Colonic mucosa (tissue), 4 donors: Measurements from ENCODE around the gene BCLAF1. TPM values are rescaled to one million over a fixed set of nuclear protein-coding genes. Genes with fewer than 3 reads are reported as not detected.

Experiments
- DNase-seq: peaks from one replicate; pipeline ENCODE4 v3.0.0-alpha.2; 2020
- H3K27ac ChIP-seq: fragments of 200-600 bp; one replicate; pipeline ENCODE4 v1.8.0; 2021
- H3K27me3 ChIP-seq: fragments of 200-600 bp; one replicate; pipeline ENCODE4 v1.8.0; 2021
- H3K36me3 ChIP-seq: fragments of 200-600 bp; one replicate; pipeline ENCODE4 v1.8.0; 2021
- H3K4me1 ChIP-seq: fragments of 200-600 bp; one replicate; pipeline ENCODE4 v1.8.0; 2021; ENCODE audit warnings: mild to moderate bottlenecking
- H3K4me3 ChIP-seq: fragments of 200-600 bp; one replicate; pipeline ENCODE4 v1.8.0; 2021
- H3K9ac ChIP-seq, 2 donors: one replicate each; pipeline ENCODE4 v1.7.0; 2013; ENCODE audit warnings: control low read depth in 2 of 2, low read depth in 2 of 2, low read length in 2 of 2
- H3K9me3 ChIP-seq: fragments of 200-600 bp; one replicate; pipeline ENCODE4 v1.8.0; 2021
- CTCF ChIP-seq: fragments of 200-600 bp; IDR thresholded peaks from one replicate; pipeline ENCODE4 v1.8.0; 2022; ENCODE audit warnings: antibody characterized with exemption, mild to moderate bottlenecking
- intact Hi-C: fragments of 100-400 bp; cut with DNase I; formaldehyde crosslinking; loops from one replicate; pipeline ENCODE4 v1.14.1; 2022
- total RNA-seq, 2 donors: library from RNA; stranded (reverse); fragmentation: NEBNext Ultra II Directional in 1 of 2; extraction: Animal tissue kit (Norgen Biotek cat#: 25700) in 1 of 2; gene quantifications; one replicate each; pipeline ENCODE4 v1.2.1, GENCODE V29; 2021
- donor health status: healthy.
- donor health status: DM: no; HTN: no; CAD: no.
- donor health status: DM: no; HTN: no; CAD: no.

Gene BCLAF1
- total RNA-seq, 2 donors from 2014 or later, result 127 to 143 TPM

DNA sequence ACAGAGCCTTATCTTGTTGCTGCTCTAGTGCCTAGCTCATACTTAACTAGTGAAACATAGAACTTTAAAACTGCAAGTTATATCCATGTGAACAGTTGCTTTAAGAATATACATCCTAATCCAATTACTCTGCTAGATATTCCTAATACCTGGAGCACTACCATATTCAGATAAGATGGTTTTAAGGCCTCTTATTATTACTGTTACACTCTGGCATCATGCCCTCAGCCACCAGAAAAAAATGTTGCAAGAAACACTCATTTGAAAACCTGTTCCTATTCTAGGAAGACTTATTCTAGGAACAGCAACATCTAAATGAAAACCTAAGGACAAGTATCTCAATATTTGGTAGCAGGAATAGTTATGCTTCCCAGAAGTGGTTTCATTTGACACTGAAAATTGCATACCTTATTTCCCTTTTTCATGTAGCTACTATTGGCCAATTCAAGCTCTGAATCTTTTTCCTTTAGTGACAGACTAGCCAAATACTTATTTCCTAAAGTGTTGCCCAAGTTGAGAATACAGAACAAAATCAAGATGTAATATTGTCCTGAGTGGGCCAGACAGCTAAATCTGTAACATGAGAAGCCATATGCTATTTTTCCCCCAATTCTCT lies 34.7 kb downstream of the BCLAF1 start:
- Histone ChIP-seq H3K4me1 (no peaks in the 10 kb centered on the region), H3K36me3 (peaks cover 3% of the 10 kb centered on the region), H3K27ac (no peak overlapping the region), H3K27me3 (no peaks in the 10 kb centered on the region), H3K4me3 (no peak overlapping the region), H3K9ac (no peak overlapping the region), H3K9me3 (no peaks in the 10 kb centered on the region)
- DNase-seq, result no peak
- TF ChIP-seq CTCF, result no peak
- intact Hi-C loops, result no loop called here

- Histone ChIP-seq H3K4me1 (no peaks in the 10 kb centered on the region), H3K9ac (no peak overlapping the region), H3K4me3 (no peak overlapping the region), H3K27ac (no peak overlapping the region), H3K27me3 (no peaks in the 10 kb centered on the region), H3K9me3 (no peaks in the 10 kb centered on the region), H3K36me3 (peaks cover 3% of the 10 kb centered on the region)
- intact Hi-C loops, result no loop called here
- no peak for DNase-seq
- no peak for TF ChIP-seq CTCF
Observed at GRCh38 chr6:136253734-136254133, 35.9 kb downstream of the BCLAF1 start.

GRCh38 chr6:136252441-136252840 lies 37.2 kb downstream of the BCLAF1 start:
- Histone ChIP-seq H3K9ac (no peak overlapping the region), H3K4me3 (no peak overlapping the region), H3K36me3 (no peaks in the 10 kb centered on the region), H3K4me1 (no peaks in the 10 kb centered on the region), H3K27ac (no peak overlapping the region), H3K9me3 (no peaks in the 10 kb centered on the region), H3K27me3 (no peaks in the 10 kb centered on the region)
- intact Hi-C loops, result no loop called here
- TF ChIP-seq CTCF, result no peak
- no peak for DNase-seq

DNA sequence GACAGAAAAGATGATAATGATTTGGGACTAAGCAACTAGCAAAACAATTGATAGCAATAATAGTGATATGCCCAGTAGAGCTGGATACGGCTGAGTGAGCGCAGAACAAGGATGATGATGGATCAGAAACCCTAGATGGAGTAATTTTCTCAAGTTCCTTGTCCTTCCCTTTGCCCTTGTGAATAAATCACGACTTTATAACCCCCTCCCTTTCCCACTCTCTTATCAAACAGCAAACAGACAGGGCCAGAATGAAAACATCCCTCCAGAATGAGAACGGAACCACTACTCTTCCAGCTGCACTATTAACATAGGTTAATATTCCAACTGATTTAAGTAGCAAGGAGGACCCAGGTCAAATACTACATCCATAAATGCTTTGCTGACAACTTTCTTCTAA lies 38.3 kb downstream of the BCLAF1 start:
- intact Hi-C loops, result no loop called here
- DNase-seq, result no peak
- H3K4me3 ChIP-seq, result peak overlapping the region; percentile 81

GRCh38 chr6:136250686-136251008 lies 39.0 kb downstream of the BCLAF1 start:
- Histone ChIP-seq H3K36me3 (no peaks in the 10 kb centered on the region), H3K27ac (peak overlapping the region; percentile 38), H3K4me3 (peak overlapping the region; percentile 81), H3K4me1 (no peaks in the 10 kb centered on the region), H3K9me3 (no peaks in the 10 kb centered on the region), H3K9ac (peak overlapping the region; percentile 56 to 70), H3K27me3 (no peaks in the 10 kb centered on the region)
- intact Hi-C loops, result no loop called here
- DNase-seq, result no peak
- no peak for TF ChIP-seq CTCF

More for the DNA sequence above, 38.3 kb downstream of the BCLAF1 start:
- Histone ChIP-seq H3K27ac (no peak overlapping the region), H3K36me3 (no peaks in the 10 kb centered on the region), H3K4me1 (no peaks in the 10 kb centered on the region), H3K27me3 (no peaks in the 10 kb centered on the region), H3K9ac (peak overlapping the region in 1 of 2 donors; percentile 70), H3K9me3 (no peaks in the 10 kb centered on the region)
- no peak for TF ChIP-seq CTCF
